GM19397 (cell line): Measurements from ENCODE around the gene HNRNPA0.
A peak's percentile ranks its signal among the peaks of the same experiment; 100 is the strongest.
"Not testable (repeated sequence)": the region's sequence is repeated elsewhere in the genome, so short reads cannot be mapped to it uniquely, and the experiment has no call there.

Experiments used
- ATAC-seq: cut with Tn5 transposase; IDR thresholded peaks from one replicate; pipeline ENCODE4 v1.9.1; 2021; ENCODE audit warnings: mild to moderate bottlenecking, moderate library complexity; ENCODE audit not compliant: unreplicated experiment

The HNRNPA0 gene

DNA sequence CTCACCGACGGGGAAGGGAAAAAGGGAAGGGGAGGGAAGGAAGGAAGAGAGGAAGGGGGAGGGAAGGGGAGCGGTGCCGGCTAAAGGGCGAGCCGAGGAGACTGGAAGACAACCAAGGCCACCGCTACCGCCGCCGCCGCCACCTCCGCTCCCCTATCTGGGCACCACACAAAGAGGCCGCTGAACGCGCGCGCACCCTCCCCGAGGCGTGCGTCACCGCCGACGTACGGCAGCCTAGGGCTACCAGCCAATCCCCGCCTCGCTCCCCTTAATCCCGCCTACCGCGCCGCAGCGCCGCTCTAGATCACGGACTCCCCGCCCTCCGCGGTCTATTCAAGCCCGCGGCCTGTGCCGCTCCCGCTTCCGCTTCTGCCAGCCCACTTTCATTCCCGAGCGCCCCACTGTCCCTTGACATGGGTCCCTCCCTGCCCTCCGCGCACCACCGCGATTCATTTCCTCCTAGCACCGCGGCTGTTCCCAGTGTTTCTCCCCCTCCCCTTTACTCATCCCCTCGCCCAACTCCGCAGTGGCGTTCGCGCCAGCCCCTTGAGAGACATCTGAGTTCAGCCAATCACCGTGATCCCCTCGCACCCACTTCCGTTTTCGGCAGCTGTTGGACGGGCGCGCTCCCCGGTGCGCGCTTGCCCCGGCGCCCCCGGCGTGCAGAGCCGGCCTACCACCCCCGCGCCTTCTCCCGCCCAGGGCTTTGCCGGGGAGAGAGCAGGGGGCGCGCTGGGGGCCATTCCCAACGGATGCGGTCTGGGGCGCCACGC lies at the start of gene HNRNPA0:
Gene HNRNPA0, minus strand, starts transcription at position 176 of the 773 bp plus-strand sequence. CDS start 297 bp downstream, outside the sequence.
- ATAC-seq, result peak; percentile 80

DNA sequence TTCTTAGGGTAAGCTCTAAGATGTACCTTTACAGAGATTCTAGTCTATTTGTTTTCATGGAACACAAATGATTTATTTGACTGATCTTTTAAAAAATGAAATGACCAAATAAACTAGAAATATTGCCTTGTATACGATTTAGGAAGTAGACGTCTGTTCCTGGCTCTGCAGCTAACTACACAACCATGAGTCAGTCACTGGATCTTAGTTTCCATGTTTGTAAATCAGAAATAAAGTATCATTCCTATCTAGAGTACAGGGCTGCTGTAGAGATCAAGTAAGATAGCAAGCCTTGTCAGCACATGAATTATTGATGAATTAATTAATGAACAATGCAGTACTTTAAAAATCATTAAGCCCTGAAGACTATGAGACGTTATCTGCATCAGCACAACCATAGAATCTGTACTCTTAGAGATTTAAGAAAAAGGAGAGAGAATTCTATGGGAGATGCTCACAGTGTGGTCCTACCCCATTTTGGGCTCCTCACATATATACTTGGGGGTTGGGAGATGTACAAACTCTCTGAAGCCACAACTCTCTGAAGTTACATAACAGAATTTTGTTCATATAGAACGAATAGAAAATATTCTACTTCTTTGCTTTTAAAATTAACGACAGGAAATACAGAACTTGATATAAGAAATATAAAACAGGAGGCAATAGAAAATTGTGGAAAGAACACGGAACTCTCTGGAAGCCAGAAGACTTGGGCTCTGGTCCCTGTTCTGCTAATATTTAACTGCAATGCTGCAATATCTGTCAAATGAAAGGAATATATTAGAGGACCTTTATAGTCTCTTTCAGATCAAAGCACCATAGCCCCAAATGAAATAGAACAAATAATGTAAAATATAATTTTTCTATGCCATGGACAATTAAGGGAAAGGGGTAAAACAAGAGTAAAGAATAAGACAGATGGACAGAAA lies 48.4 kb upstream of the HNRNPA0 start:
- ATAC-seq, result no peak

DNA sequence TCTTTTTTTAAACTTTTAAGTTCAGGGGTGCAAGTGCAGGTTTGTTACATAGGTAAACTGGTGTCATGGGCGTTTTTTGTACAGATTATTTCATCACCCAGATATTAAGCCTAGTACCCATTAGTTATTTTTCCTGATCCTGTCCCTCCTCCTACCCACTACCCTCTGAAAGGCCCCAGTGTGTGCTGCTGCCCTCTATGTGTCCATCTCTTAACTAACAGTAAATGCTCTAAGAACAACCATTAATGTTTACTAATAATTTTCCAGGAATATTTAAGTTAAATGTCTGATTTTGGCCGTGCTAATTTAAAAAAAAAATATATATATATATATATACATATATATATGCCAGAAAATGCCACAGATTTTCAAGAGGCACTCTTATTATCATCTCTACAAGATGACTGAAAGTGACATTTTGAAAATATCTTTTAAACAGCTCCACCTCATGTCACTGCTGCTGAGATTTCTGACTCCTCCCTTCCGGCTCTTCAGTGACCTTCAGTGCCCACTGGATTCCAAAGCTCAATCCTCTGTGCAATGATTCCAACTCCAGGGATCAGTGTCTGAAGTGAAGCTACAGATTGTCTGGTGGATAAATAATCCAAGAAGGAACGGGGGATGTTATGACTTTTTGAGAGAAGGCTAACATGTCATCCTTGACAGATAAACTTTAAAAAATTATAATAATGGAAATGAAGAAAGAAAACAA lies 46.7 kb upstream of the HNRNPA0 start:
- ATAC-seq, result no peak

DNA sequence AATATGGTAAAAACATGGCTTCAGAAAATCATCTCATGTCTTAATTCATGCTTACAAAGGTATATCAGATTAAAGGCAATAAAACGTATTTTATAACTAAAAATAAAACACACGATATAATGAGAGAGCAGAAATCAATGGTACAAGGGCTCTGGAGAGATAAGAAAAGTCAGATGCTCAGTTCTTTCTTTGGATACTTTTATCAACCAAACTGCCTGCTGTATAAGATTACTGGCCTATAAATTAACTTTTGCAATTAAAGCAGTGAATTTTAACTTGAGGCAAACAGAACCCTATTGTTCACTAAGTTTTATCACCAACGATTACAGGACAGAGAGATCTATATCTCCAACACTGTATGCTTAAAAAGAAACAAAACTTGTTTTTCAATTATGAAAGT lies 42.1 kb upstream of the HNRNPA0 start:
- ATAC-seq, result no peak

DNA sequence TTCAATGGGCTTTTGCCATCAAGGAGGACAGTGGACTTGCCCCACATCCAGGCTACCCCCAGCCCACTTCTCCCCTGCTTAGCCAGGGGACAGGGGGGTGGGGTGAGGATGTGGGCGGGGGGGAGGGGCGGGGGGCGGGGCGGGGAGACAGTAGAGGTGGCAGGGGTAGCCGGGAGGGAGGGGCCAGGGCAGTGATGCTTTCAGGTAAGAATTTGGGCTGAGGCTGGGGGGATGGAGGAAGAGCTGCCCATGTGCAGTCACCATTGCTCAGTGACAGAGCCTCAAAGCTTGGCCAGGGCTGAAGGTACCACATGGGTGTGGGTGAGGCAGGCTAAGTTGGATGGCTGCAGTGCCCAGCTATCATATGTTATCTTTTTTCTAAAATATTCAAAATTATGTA lies 40.7 kb upstream of the HNRNPA0 start:
- ATAC-seq, result no peak

DNA sequence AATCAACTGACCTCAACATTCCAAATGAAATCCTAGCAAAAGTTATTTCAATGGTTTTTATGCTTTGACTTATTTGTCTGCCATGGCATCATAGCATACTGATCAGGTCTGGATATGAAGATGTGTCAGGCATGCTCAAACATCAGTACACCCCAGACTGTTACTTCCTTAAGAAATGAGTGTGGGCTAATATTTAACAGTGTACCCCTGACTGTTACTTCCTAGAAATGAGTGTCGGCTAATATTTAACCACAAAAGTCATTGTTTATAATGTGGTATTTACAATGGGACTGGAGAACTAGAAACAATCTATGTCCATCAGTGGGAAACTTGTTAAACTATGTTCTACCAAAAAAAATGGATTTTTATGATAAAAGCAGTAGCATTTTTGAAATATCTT lies 38.1 kb upstream of the HNRNPA0 start:
- no peak for ATAC-seq

DNA sequence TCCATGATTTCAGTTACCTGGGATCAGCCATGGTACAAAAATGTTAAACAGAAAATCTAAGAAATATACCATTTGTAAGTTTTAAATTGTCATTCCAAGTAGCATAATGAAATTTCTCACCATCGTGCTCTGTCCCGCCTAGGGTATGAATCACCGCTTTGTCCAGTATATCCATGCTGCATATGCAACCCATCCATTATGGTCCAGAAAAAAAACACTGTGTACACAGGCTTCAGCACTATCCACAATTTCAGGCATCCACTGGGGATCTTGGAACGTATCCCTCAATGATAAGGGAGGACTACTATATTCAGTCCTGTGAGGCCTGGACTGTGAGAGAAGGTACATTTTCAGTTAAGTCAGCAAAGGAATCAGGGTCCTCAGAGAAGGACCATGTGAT lies 37.6 kb upstream of the HNRNPA0 start:
- ATAC-seq, result no peak

DNA sequence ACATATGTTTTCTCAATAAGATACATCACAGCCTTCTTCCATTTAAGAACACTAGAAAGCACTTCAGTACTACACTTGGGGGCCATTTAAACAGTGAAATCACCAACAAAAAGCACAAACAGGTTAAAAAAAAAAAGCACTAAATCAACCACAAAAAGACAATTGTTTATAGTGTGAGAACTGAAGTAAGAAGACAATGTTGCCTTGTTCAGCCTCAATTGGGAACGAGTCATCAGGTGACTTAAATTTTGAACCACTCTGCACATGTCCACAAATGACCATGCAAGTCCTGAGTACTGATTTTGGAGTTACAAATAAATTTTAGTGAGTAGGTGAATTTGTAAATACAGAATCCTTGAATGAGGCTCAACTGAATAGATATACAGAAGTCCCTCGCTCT lies 37.2 kb upstream of the HNRNPA0 start:
- no peak for ATAC-seq

DNA sequence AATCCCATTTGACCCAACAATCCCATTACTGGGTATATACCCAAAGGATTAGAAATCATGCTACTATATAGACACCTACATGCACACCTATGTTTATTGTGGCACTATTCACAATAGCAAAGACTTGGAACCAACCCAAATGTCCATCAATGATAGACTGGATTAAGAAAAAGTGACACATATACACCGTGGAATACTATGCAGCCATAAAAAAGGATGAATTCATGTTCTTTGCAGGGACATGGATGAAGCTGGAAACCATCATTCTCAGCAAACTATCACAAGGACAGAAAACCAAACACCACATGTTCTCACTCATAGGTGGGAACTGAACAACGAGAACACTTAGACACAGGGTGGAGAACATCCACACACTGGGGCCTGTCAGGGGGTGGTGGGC lies 34.4 kb upstream of the HNRNPA0 start:
- not testable (repeated sequence) for ATAC-seq

DNA sequence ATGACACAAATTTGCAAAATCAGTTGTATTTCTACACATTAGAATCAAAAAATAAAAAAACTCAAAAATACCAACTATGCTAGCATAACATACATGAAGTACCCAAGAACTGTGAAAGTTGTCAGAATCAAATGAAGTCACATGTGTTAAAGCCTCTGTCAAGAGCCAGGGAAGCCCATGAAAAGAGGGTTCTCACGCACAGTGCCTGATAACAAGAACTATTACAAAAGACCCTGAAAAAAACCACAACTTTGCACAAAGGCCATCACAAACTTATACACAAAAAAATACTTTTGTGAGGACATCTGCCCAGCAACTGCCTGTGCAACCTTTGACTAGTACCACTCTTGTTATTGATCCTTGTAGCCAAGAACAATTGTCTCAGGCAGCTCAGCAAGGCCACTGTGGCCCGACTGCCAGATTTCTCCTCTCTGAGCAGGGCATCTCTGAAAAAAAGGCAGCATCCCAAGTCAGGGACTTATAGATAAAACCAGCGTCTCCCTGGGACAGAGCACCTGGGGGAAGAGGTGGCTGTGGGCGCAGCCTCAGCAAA lies 28.9 kb upstream of the HNRNPA0 start:
- ATAC-seq, result no peak

DNA sequence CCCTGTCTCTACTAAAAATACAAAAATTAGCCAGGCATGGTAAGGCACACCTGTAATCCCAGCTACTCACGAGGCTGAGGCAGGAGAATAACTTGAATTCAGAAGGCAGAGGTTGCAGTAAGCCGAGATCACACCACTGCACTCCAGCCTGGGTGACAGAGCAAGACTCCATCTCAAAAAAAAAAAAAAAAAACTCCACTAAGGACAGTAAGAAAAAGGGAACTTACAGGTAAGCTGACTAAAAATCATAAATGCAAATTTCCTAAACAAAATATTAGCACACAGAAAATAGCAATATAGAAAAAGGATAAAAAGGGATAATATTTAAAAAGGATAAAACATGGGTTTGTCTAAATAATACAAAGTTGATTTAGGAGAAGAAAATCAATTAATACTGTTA lies 27.9 kb upstream of the HNRNPA0 start:
- no peak for ATAC-seq

DNA sequence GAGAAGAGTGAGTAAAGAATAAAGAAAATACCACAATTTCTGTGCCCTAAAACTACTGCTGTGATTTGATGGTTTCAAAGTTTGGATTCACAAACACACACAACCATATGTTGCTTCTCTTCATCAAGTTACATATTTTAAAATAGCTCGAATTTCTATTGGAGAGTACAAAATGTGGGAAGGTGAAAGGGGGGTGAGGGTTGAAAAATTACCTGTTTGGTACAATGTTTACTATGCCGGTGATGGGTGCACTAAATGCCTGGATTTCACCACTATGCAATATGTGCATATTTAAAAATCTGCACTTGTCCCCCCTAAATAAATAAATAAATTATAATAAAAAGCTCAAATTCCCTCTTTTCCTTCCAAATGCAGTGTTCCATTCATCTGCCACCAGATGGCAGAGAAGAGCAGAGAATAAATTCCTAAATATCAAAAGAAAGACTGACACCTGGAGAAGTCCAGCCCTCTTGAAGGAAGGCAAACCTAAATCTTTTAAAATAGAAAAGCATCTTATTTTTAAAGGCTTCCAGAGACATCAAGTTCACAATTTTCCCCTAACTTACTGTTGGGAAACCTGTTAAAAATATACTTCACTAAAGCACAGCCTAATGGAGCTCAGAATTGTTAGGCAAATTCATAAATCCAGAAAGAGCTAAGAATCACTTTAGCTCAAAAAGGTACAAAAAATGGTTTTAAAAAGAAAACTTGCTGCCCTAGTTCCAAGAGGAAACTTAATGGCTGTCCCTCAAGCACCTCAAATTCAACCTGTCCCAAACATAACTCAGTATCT lies 24.8 kb upstream of the HNRNPA0 start:
- no peak for ATAC-seq

DNA sequence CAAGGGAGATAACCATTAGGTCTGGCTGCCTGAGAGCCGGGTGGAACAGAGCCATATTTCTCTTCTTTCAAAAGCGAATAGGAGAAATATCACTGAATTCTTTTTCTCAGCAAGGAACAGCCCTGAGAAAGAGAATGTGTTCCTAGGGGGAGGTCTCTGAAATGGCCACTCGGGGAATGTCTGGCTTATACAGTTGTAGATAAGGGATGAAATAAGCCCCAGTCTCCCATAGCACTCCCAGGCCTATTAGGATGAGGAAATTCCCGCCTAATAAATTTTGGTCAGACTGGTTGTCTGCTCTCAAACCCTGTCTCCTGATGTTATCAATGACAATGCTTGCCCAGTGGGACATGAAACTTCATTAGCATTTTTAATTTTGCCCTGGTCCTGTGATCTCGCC lies 13.8 kb upstream of the HNRNPA0 start:
- ATAC-seq, result not testable (repeated sequence)

DNA sequence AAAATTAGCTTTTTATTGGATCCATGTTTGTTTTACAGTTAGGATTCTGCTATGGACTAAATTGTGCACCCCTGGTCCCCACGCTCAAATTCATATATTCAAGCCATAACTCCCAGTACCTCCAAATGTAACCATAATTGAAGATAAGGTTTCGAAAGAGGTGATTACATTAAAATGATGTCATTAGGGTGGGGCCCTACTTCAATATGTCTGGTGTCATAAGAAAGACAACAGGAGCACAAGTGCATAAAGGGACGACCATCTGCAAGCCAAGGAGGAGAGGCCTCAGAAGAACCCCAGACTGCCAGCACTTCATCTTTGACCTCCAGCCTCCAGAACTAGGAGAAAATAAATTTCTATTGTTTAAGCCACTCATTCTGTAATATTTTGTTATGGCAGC lies 7.4 kb upstream of the HNRNPA0 start:
- no peak for ATAC-seq

DNA sequence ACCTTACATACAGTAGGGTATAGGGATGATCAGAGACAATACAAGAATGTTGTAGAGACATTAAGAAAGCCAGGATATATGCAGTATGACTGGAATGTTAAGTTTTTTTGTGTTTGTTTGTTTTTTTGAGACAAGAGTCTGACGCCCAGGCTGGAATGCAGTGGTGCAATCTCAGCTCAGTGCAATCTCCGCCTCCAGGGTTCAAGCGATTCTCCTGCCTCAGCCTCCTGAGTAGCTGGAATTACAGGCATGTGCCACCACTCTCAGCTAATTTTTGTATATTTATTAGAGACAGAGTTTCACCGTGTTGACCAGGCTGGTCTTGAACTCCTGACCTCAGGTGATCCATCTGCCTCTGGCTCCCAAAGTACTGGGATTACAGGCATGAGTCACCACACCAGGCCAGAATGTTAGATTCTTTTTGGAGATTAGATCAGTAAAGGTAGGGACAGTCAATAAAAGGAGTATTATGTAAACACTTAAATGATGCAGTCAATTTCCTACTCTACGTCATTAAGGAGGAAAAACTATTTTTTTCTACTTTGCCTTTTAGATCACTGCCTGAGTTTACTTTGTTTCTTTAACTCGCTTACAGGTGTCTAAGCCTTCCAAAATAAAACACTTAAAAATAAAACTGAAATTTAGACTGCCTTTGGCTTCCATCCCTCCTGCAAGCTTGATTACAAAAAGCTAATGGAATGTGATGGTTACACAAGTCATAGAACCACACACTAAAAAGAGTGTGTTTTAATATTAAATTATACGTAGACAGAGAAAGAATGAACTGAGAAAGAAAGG lies 6.8 kb upstream of the HNRNPA0 start:
- ATAC-seq, result no peak

DNA sequence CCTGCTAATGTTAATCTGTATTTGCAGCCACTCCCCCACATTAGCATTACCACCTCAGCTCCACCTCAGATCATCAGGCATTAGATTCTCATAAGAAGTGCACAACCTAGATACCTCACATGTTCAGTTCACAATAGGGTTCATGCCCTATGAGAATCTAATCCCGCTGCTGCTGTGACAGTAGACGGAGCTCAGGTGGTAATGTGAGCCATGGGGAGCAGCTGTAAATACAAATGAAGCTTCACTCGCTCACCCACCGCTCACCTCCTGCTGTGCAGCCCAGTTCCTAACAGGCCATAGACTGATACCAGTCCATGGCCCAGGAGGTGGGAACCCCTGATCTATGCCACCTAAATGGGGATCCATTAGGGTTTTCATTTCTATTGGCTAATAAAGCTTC lies 6.1 kb upstream of the HNRNPA0 start:
- ATAC-seq, result no peak

DNA sequence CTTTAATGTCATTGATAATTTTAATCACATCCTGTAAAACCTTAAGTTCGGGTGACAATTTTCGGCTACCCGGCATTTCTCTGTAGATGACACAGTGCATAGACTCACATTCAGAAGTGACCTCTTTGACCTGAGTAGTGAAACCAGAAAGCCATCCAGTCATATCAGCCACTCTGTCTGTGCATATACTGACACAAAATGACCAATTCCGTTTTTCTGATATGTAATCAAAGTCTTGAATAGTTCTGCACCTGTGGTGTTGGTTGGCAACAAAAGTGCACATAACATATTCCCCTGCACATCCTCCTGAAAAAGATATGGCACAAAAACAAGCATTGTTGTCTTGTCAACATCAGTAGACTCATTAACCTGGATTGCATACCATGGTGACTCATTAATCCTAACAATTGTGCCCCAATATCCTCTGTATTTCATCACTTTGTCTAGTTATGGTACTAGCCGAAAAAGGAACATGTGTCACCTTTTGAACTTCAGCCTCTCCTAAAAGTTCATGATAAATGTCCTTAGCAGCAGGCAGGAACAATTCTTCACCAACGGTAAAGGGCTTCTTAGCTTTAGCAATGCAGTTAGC lies 4.6 kb upstream of the HNRNPA0 start:
- ATAC-seq, result no peak

DNA sequence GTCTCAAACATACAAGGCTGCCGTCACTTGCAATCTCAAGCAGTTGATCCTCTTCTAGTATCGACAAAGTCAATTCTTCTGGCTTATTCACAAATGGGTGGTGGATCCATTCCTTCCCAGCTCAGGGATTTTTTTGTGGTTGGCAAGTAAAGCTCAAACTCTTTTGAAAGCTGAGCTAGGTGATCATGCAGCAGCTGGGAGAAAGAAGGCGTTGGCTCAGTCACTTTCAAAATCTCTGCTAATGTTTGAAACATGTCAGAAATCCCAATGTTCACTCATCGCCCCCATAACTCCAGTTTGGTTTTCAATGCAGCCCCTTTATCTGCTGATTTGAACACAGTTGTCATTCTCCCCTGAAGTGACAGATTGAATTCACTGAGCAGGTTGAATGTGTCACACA lies 4.0 kb upstream of the HNRNPA0 start:
- ATAC-seq, result no peak

DNA sequence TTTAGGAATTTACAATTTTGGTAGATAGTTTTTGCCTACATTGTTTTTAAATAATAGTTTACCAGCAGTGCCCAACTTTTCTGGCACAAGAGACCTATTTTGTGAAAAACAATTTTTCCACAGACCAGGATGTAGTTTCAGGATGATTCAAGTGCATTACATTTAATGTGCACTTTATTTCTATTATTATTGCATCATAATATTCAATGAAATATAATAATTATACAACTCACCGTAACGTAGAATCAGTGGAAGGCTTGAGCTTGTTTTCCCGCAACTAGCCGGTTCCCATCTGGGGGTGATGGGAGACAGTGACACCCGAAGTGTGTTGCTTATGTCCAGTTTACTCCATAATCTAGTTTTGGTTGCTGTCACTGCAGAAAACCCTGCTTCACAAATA lies 3.5 kb upstream of the HNRNPA0 start:
- ATAC-seq, result no peak
